H1 (cell line): ENCODE results near the gene JMJD1C.

Source experiments
- ATF3 ChIP-seq: IDR thresholded peaks from 2 replicates; pipeline ENCODE4 v1.6.1; 2011; ENCODE audit warnings: low read depth, mild to moderate bottlenecking, low read length; ENCODE audit not compliant: insufficient read depth
- CBX8 ChIP-seq: fragments of 300-800, 300-1000 bp; sonication (generic); IDR thresholded peaks from 2 replicates; pipeline ENCODE4 v1.7.1; 2016; ENCODE audit warnings: low read depth, low read length, borderline replicate concordance
- CTCF ChIP-seq, 3 experiments: IDR thresholded peaks; 1 replicate in 2 of 3; 2 replicates in 1 of 3; pipeline versions ENCODE4 v1.5.1 to v1.6.1; 2011; ENCODE audit warnings: low read length in 3 of 3, mild to moderate bottlenecking in 3 of 3, inconsistent platforms in 2 of 3, low read depth in 1 of 3, moderate library complexity in 1 of 3; ENCODE audit not compliant: insufficient read depth in 1 of 3; ENCODE audit errors: control extremely low read depth in 1 of 3
- EZH2 ChIP-seq: fragments of 200-600 bp; sonication (generic); IDR thresholded peaks from 2 replicates; pipeline ENCODE4 v1.7.1; 2012; ENCODE audit warnings: low read depth, mild to moderate bottlenecking, moderate library complexity, low read length, inconsistent platforms; ENCODE audit not compliant: severe bottlenecking
- GABPA ChIP-seq: IDR thresholded peaks from 2 replicates; pipeline ENCODE4 v1.6.1; 2011; ENCODE audit warnings: mild to moderate bottlenecking, low read length, moderate library complexity, borderline replicate concordance; ENCODE audit not compliant: insufficient read depth
- NRF1 ChIP-seq: IDR thresholded peaks from 2 replicates; pipeline ENCODE4 v1.6.1; 2011; ENCODE audit warnings: mild to moderate bottlenecking, low read depth, low read length, improper control_type of control experiment
- POLR2A ChIP-seq, 2 experiments: IDR thresholded peaks; 1 replicate in 1 of 2; 2 replicates in 1 of 2; pipeline ENCODE4 v1.6.1; 2011; ENCODE audit warnings: low read depth in 2 of 2, low read length in 2 of 2, mild to moderate bottlenecking in 2 of 2; ENCODE audit errors: control extremely low read depth in 1 of 2
- RXRA ChIP-seq: IDR thresholded peaks from 2 replicates; pipeline ENCODE4 v1.6.1; 2011; ENCODE audit warnings: low read depth, mild to moderate bottlenecking, low read length, moderate library complexity; ENCODE audit not compliant: insufficient read depth
- SP1 ChIP-seq: IDR thresholded peaks from 2 replicates; pipeline ENCODE4 v1.6.1; 2011; ENCODE audit warnings: low read depth, low read length
- SRF ChIP-seq: IDR thresholded peaks from 2 replicates; pipeline ENCODE4 v1.6.1; 2011; ENCODE audit warnings: mild to moderate bottlenecking, low read depth, low read length, moderate library complexity

- TF ChIP-seq ATF3, result no peak
- TF ChIP-seq SP1, result no peak
- no peak for TF ChIP-seq POLR2A (IDR thresholded peaks at IDR 0.05; ENCODE audit: control extremely low read depth in 1 of 2, low read depth in 2 of 2, low read length in 2 of 2)
- TF ChIP-seq NRF1, result no peak
- no peak for TF ChIP-seq CTCF (IDR thresholded peaks at IDR 0.05; ENCODE audit: control extremely low read depth in 1 of 3, insufficient read depth in 1 of 3, low read depth in 1 of 3, low read length in 3 of 3)
- TF ChIP-seq CBX8, result no peak
- TF ChIP-seq EZH2, result no peak
- no peak for TF ChIP-seq RXRA
- TF ChIP-seq SRF, result no peak
- TF ChIP-seq GABPA, result no peak
Observed at GRCh38 chr10:63224241-63224640, 241.5 kb downstream of the JMJD1C start.
